ENCODE measurements around the gene RAD51.

RAD51 gene

DNA sequence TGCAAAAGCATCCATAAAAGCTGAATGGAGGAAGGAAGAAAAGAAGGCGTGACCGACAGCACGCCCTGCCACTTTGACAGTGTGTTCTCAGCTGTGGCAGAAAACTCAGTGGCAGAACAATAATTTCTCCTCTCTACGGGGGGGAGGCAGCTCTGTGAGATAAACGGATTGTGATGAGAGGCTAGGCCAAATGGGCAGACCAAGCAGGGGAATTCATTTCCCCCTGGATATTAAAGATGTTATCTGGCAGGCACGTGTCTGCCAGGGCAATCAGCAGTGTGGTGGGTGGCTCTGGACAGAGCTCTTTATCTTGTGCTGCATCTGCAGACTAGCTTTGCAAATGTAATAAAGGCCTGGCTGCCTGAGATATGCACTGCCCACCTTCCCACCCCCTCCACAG lies 62.0 kb downstream of the RAD51 start:
- Histone ChIP-seq H3K4me3 (ENCODE audit: low read depth, low read length) (no peak overlapping the region), H3K27me3 (ENCODE audit: control insufficient read depth, insufficient read depth, low read length) (no peaks in the 10 kb centered on the region), H3K4me2 (ENCODE audit: low read length) (no peak overlapping the region), H3K27ac (no peak overlapping the region), H3K79me2 (no peaks in the 10 kb centered on the region), H3K4me1 (peaks cover 3% of the 10 kb centered on the region), H2AFZ (peak overlapping the region; percentile 8), H3K36me3 (ENCODE audit: control insufficient read depth, insufficient read depth, low read length) (no peaks in the 10 kb centered on the region), H3K9me3 (ENCODE audit: control insufficient read depth, low read length) (no peaks in the 10 kb centered on the region), H3K9ac (no peak overlapping the region)
- TF ChIP-seq, protein P1, sequence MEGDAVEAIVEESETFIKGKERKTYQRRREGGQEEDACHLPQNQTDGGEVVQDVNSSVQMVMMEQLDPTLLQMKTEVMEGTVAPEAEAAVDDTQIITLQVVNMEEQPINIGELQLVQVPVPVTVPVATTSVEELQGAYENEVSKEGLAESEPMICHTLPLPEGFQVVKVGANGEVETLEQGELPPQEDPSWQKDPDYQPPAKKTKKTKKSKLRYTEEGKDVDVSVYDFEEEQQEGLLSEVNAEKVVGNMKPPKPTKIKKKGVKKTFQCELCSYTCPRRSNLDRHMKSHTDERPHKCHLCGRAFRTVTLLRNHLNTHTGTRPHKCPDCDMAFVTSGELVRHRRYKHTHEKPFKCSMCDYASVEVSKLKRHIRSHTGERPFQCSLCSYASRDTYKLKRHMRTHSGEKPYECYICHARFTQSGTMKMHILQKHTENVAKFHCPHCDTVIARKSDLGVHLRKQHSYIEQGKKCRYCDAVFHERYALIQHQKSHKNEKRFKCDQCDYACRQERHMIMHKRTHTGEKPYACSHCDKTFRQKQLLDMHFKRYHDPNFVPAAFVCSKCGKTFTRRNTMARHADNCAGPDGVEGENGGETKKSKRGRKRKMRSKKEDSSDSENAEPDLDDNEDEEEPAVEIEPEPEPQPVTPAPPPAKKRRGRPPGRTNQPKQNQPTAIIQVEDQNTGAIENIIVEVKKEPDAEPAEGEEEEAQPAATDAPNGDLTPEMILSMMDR (IDR thresholded peaks at IDR 0.05), result no peak

DNA sequence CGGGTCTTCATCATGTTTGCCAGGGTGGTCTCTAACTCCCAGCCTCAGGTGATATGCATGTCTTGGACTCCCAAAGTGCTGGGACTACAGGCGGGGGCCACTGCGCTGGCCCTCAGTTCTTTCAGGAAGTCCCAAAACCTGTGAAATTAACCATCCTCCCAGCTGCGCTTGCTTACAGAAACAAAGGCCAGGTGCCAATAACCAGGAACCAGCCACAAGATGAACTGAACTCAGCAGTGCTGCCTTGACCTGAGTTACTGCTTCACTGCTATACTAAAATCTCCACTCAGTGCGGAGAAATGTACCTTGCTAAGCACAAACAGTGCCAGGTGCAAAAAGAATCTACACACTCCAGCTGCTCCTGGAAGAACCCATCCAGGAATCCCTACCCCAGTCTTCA lies 65.0 kb downstream of the RAD51 start:
- Histone ChIP-seq H3K79me2 (no peaks in the 10 kb centered on the region), H3K4me3 (ENCODE audit: low read depth, low read length) (no peak overlapping the region), H3K9ac (no peak overlapping the region), H3K27me3 (ENCODE audit: control insufficient read depth, insufficient read depth, low read length) (no peaks in the 10 kb centered on the region), H3K4me1 (peaks cover 5% of the 10 kb centered on the region), H2AFZ (no peak overlapping the region), H3K36me3 (ENCODE audit: control insufficient read depth, insufficient read depth, low read length) (no peaks in the 10 kb centered on the region), H3K9me3 (ENCODE audit: control insufficient read depth, low read length) (no peaks in the 10 kb centered on the region), H3K27ac (no peak overlapping the region), H3K4me2 (ENCODE audit: low read length) (no peak overlapping the region)
- TF ChIP-seq, protein P1 (IDR thresholded peaks at IDR 0.05), result no peak

DNA sequence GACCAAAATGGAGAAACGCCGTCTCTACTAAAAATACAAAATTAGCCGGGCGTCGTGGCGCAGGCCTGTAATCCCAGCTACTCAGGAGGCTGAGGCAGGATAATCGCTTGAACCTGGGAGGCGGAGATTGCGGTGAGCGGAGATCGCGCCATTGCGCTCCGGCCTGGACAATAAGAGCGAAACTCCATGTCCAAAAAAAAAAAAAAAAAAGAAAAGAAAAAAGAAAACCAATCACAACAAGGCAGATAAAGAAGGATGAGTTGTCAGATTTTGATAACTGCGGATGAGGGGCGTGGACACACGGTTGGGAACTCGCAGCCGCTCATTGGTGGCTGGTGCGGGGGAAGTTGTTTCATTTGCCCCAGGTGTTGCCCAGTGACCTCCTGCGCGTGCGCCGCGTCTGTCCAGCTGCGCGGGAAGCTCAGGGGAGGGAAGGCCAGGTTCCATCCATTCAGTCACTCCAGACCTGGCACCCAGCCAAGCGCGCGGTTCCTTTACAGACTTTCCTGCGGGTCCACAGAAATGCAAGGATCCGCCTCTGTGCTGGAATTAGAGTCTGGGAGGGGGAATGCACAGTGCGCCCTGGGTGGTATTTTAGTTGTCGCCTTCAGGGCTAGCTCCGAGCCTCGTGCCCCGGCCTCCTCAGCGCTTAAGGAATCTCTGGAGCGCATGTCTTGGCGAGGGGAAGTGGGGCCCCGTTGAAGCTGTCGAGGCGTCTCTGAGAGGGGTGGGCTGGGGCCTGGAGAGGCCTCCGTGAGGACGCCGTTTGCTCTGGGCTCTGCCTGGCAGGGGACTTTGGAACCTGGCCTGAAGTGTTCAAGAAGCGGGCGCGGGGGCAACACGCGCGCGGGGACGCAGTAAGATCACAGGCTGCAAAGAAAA lies 68.2 kb downstream of the RAD51 start:
- Histone ChIP-seq H3K4me3 (ENCODE audit: low read depth, low read length) (peak overlapping the region; percentile 46), H3K9me3 (ENCODE audit: control insufficient read depth, low read length) (no peaks in the 10 kb centered on the region), H3K36me3 (ENCODE audit: control insufficient read depth, insufficient read depth, low read length) (no peaks in the 10 kb centered on the region), H3K79me2 (no peaks in the 10 kb centered on the region), H3K27ac (peak overlapping the region; percentile 56), H2AFZ (peak overlapping the region; percentile 85), H3K27me3 (ENCODE audit: control insufficient read depth, insufficient read depth, low read length) (no peaks in the 10 kb centered on the region), H3K4me1 (peaks cover 3% of the 10 kb centered on the region), H3K9ac (no peak overlapping the region), H3K4me2 (ENCODE audit: low read length) (peak overlapping the region; percentile 76)
- TF ChIP-seq, protein P1 (IDR thresholded peaks at IDR 0.05), result no peak

DNA sequence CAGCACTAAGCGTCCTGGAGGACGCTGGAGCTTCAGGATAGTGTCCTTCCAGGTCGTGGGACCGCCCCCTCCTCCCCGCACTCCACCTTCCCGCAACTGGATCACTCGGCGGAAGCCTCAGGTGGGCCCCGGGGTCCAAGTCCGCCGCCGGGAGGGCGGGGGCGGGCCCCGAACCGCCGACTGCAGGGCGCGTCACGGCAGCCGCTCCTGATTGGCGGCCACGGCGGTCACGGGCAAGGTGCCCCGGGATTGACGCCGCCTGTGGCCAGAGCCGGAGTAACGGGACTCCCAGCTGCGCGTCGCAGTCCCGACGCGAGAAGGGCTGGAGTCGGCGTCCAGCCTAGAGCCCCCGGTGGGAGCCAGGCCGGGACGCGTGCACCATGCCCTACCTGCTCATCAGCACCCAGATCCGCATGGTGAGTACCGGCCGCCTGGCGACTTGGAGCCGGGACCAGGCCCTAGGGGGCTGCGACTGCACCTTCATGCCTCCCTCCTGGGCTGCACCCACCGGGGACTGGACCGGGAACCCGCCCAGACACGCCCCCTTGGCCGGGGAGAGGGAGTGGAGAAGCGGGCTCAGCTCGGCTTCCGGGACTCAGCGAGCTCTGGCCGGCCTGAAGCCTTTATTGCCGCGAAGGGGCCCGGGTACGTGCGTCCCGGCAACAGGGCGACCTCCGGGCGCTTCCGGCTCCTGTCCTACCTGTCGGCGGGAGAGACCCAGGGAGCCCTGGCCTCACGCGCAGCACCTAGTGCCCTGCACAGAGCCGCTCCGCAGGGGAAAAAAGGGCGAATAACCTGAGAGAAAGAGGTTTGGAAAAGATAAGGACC lies 69.0 kb downstream of the RAD51 start, which contains the start of gene GCHFR:
Gene GCHFR (plus strand): TSS at position 268 of the 828 bp plus-strand sequence. CDS start 113 bp downstream, at position 381.
- Histone ChIP-seq H3K4me2 (ENCODE audit: low read length) (peak within 1 kb of the TSS; percentile 76), H2AFZ (peak within 1 kb of the TSS; percentile 85), H3K27me3 (ENCODE audit: control insufficient read depth, insufficient read depth, low read length) (no peaks in the 10 kb centered on the region), H3K79me2 (no peaks in the 10 kb centered on the region), H3K9me3 (ENCODE audit: control insufficient read depth, low read length) (no peaks in the 10 kb centered on the region), H3K4me3 (ENCODE audit: low read depth, low read length) (peak within 1 kb of the TSS; percentile 46), H3K9ac (no peak within 1 kb of the TSS), H3K36me3 (ENCODE audit: control insufficient read depth, insufficient read depth, low read length) (no peaks in the 10 kb centered on the region), H3K4me1 (peaks cover 3% of the 10 kb centered on the region), H3K27ac (peak within 1 kb of the TSS; percentile 56)
- TF ChIP-seq, protein P1 (IDR thresholded peaks at IDR 0.05), result no peak
